ENCODE measurements around the gene CD36.

DNA sequence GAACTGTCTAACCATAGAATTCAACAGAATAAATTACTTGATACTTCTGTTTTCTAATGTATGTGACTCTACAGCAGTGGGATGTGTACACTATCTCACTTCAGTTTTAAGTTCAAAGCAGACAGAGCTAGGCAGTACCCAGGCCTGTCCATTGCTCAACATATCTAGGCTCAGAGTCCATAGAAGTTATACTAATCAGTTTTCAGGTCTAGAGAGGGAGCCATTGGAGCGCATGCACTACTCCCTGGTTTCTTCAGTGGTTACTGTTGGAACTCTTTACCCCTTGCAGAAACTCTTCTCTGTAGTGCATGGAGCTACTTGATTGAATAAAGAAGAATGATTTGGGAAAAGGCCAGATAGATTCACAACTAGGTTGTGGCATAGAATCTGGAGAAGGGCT is 4.4 kb downstream of the CD36 start:
- no peak for TF ChIP-seq EZH2 (IDR thresholded peaks at IDR 0.05; ENCODE audit: borderline replicate concordance, low read length)
- TF ChIP-seq, protein P1, sequence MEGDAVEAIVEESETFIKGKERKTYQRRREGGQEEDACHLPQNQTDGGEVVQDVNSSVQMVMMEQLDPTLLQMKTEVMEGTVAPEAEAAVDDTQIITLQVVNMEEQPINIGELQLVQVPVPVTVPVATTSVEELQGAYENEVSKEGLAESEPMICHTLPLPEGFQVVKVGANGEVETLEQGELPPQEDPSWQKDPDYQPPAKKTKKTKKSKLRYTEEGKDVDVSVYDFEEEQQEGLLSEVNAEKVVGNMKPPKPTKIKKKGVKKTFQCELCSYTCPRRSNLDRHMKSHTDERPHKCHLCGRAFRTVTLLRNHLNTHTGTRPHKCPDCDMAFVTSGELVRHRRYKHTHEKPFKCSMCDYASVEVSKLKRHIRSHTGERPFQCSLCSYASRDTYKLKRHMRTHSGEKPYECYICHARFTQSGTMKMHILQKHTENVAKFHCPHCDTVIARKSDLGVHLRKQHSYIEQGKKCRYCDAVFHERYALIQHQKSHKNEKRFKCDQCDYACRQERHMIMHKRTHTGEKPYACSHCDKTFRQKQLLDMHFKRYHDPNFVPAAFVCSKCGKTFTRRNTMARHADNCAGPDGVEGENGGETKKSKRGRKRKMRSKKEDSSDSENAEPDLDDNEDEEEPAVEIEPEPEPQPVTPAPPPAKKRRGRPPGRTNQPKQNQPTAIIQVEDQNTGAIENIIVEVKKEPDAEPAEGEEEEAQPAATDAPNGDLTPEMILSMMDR (conservative IDR thresholded peaks at IDR 0.05 in 1 of 2, IDR thresholded peaks at IDR 0.05 in 1 of 2; ENCODE audit: extremely low read depth in 1 of 2, insufficient read depth in 1 of 2, low read depth in 1 of 2, low read length in 2 of 2) = no peak
